ENCODE measurements around the gene LRMDA.

LRMDA gene

GRCh38 chr10:75716506-75716905 lies 285.1 kb downstream of the LRMDA start:
- DNase-seq (ENCODE audit: low read depth) = no peak

GRCh38 chr10:75717126-75717916 lies 285.9 kb downstream of the LRMDA start:
- peak; percentile 1 for DNase-seq (ENCODE audit: low read depth)

DNA sequence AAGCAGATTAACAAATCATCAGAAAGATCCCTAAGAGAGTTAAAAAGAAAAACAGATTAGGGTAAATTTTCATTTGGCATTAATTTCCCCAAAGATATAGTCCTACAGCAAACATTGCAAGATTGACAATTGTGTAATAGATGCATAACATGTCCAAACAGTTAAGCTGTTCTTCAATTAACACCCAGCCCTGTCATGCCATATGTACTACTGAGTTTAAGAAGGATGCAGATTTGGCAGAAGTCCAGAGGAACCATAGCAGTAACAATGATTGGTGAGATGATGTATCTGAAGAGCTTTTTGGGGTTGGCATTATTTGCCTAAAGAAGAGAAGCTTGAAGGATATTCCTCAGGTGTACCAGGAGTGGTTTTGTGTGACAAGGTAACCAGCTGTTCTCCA lies 287.6 kb downstream of the LRMDA start:
- no peak for DNase-seq (ENCODE audit: low read depth)

DNA sequence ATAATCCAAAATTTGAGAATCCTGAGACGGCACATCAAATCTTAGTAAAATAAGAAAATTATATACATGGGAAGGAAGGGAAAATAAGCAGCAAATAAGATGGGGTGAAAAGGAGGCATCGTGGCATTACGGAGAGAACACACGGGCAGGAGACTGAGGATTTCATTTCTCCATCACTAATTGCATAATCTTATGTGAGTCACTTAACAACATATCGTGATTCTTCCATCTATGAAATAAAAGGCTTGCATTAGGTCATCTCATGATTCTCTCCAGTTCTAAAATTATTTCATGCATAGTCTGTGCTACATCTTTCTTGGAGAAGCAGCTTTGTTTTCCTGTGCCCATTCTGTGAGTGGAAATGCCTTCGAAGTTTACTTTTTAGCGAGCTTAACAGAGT lies 288.7 kb downstream of the LRMDA start:
- no peak for DNase-seq (ENCODE audit: low read depth)

DNA sequence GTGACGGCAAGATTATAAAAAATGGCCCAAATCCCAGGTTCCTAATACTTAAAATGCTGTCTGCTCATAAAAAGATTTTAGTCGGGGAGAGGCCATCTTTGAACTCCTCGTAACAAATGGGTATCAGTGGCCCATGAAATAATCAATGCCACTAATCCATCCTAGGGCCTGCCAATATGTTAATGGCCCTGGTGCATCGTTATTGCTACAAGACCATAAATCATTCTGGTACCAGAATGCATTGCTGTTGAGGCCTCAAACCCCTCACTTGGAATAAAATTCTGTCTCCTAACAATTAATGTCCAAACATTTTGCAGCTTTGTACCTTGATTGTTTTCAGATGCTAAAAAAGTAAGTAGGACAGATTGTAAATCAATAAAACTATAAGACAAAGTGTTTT lies 290.6 kb downstream of the LRMDA start:
- DNase-seq (ENCODE audit: low read depth) = no peak

- no peak for DNase-seq (ENCODE audit: low read depth)
Measured at GRCh38 chr10:75722609-75723008, 291.2 kb downstream of the LRMDA start.

GRCh38 chr10:75723319-75723980 lies 292.0 kb downstream of the LRMDA start:
- DNase-seq (ENCODE audit: low read depth) = no peak

- DNase-seq (ENCODE audit: low read depth) = no peak
Measured at GRCh38 chr10:75724047-75724446, 292.6 kb downstream of the LRMDA start.

- no peak for DNase-seq (ENCODE audit: low read depth)
Measured at GRCh38 chr10:75726522-75727483, 295.4 kb downstream of the LRMDA start.

DNA sequence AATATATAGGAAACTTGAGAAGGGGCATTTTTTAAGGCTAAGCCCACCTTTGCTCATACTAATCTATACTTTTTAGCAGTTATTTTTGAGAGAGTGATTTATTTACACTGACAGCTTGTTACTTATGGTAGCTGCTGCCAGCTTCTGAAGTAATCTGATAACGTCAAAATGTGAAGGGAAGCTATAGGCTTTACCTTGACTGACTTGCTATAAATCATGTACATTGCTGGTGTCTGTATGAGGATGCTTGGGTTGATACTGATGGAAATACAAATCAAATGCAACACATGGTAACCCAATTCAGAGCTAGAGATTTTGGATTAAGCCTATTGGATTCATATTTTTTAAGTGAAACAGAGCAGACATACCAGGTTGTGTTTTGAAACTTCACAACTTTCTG lies 299.4 kb downstream of the LRMDA start:
- DNase-seq (ENCODE audit: low read depth) = no peak

DNA sequence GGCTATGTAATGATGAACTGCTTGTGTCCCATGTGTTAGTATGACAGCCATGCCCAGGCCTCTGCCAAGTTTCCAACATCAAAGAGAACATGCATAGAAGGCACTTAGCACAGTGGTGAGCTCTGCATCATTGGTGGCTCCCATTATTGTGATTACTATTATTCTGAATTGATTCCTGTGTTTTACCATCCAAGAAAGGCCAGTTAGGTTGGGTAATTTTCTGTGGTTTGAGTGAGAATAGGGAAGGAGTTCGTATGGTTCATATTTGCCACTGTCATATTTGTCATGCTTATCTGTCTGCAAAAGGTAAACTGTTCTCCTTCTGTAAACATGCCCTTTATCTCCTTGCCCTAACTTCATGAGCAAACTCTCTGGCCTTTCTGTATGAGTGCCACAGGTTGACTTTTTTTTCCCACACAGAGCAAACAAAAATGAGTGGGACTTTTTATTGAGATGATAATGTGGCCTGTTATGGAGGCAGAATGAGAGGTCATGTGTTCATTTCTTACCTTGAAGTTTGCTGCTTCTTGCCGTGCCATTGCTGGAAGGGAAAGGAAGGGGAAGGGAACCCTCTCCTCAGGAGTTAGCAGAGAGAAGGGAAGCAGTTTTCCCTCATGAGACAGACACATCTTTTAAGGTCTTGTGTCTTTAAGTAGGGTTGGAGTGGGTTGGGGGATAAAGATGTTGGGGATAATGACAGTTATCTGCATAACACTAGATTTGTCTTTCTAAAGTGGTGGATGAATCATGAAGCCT lies 301.9 kb downstream of the LRMDA start:
- DNase-seq (ENCODE audit: low read depth) = no peak

- DNase-seq (ENCODE audit: low read depth) = no peak
Measured at GRCh38 chr10:75736151-75736640, 304.8 kb downstream of the LRMDA start.

GRCh38 chr10:75736889-75737579 lies 305.6 kb downstream of the LRMDA start:
- DNase-seq (ENCODE audit: low read depth) = no peak

GRCh38 chr10:75737580-75737949 lies 306.1 kb downstream of the LRMDA start:
- DNase-seq (ENCODE audit: low read depth) = no peak

DNA sequence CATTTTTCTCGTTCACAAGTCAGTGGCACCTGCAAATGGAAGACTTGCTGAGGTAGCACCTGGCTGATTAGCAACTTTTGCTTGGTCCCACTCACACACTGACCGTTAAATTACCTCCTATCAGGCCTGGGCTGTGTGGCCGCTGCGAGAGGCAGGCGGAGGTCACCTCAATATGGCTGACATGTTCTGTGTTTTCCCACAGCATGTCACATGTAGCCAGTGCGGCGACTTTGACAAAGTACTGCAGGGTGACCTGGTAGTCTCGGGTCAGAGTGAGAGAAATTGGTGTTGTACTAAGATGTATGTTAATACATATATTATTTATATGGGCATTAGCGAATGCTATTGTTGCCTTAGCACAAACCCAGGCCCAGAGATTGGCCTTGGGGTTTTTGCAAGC lies 307.5 kb downstream of the LRMDA start:
- DNase-seq (ENCODE audit: low read depth) = no peak

DNA sequence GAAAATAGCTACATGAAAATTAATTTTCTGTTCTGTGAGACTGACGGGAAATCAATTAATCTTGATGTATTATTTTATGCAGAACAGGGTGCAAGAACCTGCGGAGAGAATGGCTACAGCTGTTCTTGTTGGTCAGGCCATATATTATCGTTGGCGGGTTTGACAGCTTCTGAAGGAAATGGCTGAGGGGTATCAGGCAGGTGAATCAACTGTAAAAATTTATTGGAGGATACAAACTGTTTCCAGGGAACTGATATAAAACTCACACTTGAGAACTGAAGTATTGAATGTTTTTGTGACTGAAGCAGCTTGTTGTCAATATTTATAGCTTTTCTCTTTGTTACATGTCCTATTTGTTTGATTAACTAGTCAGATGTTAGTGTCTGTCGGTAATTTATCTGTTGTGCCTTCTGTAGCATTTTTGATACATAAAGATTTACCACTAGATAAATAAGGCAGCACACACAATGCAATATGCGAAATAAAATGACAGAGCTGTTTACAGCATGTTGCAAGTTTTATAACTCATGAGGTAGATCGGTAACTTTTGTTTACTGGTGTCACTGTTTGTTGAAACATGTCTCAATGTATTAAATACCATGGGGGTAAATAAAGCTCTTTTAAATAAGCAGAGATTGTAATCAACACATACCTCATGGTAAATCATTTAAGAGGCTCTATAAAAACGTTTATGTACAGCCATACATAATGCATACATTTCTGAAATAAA lies 308.2 kb downstream of the LRMDA start:
- no peak for DNase-seq (ENCODE audit: low read depth)

- no peak for DNase-seq (ENCODE audit: low read depth)
Measured at GRCh38 chr10:75740541-75740940, 309.1 kb downstream of the LRMDA start.

DNA sequence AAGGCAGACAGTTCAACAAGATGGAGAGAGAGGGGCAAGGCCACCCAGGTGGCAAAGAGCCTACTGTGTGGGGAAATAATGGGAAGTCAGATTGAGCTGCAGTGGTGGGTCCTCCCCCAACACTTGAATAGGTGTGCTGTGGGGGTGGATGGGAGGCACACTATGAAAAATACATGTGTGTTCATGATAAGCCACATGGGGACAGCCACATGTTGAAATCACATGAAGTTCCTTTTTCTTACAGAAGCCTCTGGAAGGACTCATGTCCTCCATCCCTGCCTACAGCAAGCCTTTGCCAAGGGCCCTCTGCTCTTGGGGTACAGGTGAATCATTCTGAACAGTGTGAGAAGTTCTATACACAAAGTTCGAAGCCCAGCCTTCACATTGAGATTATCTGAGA lies 310.9 kb downstream of the LRMDA start:
- no peak for DNase-seq (ENCODE audit: low read depth)

DNA sequence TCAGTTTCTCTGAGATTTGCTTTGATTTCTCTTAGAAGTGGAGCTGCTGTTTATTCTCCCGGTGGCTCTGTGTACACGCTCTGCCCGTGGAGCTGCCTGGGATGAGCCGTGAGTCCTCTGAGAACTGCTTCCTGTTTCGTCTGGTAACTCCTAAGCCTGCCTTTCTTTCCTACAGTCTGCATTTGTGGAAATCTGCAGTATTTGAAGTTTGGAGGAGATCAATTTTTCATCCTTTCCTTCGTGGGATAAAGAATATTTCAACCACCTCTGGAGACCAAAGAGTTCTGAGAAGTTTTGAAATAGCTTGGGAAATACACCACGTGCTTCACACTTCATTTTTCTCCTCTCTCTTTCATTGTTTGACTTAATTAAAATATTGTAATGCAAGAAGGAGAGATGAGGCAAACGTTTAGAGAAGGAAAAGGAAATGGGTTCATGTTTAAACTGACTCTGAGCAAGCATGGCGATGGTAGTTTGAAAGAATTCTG lies 311.9 kb downstream of the LRMDA start:
- no peak for DNase-seq (ENCODE audit: low read depth)

DNA sequence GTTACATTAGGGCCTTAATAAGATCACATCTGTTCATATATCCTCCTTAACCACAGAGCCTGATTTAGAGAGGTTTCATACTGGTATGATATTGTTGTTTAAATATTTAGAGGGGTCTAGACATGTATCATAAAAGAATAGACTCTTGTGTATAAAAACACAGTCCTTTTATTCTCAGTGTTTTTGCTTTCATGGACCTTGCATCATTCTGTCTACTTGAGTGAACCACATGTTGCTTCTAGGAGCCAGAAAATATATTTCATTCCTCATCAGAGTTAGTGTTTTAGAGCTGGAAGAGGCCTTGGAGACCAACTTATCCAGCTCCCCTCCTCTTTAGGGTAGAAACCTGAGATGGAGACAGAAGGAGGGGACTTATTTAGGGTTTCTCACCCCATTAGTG lies 312.8 kb downstream of the LRMDA start:
- DNase-seq (ENCODE audit: low read depth) = no peak
